CD4-positive, alpha-beta T cell treated with Interferon gamma for 1 hour (primary cell): ENCODE data around the gene CTCF.

Experiments
- DNase-seq: peaks from one replicate; pipeline ENCODE4 v3.0.0-alpha.2; 2020

The CTCF gene

GRCh38 chr16:67606632-67607031 lies 44.3 kb downstream of the CTCF start:
- no peak for DNase-seq

GRCh38 chr16:67608364-67608763 lies 46.0 kb downstream of the CTCF start:
- no peak for DNase-seq

- no peak for DNase-seq
Measured at GRCh38 chr16:67613808-67614207, 51.5 kb downstream of the CTCF start.

- DNase-seq: no peak
Measured at GRCh38 chr16:67628216-67628615, 65.9 kb downstream of the CTCF start.

GRCh38 chr16:67632415-67633172 lies 70.3 kb downstream of the CTCF start:
- no peak for DNase-seq

GRCh38 chr16:67636713-67637112 lies 74.4 kb downstream of the CTCF start:
- no peak for DNase-seq

- DNase-seq: no peak
Measured at GRCh38 chr16:67637625-67638024, 75.3 kb downstream of the CTCF start.

GRCh38 chr16:67641779-67642708 lies 79.7 kb downstream of the CTCF start:
- DNase-seq: no peak

- no peak for DNase-seq
Measured at GRCh38 chr16:67644038-67644437, 81.7 kb downstream of the CTCF start.

GRCh38 chr16:67645397-67646121 lies 83.2 kb downstream of the CTCF start:
- DNase-seq: no peak

GRCh38 chr16:67647111-67647651 lies 84.9 kb downstream of the CTCF start:
- DNase-seq: no peak

- DNase-seq: no peak
Measured at GRCh38 chr16:67647681-67648080, 85.4 kb downstream of the CTCF start.

GRCh38 chr16:67648088-67648763 lies 85.9 kb downstream of the CTCF start:
- no peak for DNase-seq

- no peak for DNase-seq
Measured at GRCh38 chr16:67648764-67649407, 86.6 kb downstream of the CTCF start.

GRCh38 chr16:67649494-67649931 lies 87.2 kb downstream of the CTCF start:
- no peak for DNase-seq

- DNase-seq: no peak
Measured at GRCh38 chr16:67650023-67650422, 87.7 kb downstream of the CTCF start.

GRCh38 chr16:67651039-67651438 lies 88.7 kb downstream of the CTCF start:
- no peak for DNase-seq

GRCh38 chr16:67651847-67652246 lies 89.5 kb downstream of the CTCF start:
- no peak for DNase-seq

- no peak for DNase-seq
Measured at GRCh38 chr16:67652578-67653127, 90.3 kb downstream of the CTCF start.

GRCh38 chr16:67653128-67653788 lies 90.9 kb downstream of the CTCF start:
- no peak for DNase-seq
